ENCODE data around the gene CCNT2.

GRCh38 chr2:134985061-134985460 is 66.4 kb downstream of the CCNT2 start:
- TF ChIP-seq, protein P1, sequence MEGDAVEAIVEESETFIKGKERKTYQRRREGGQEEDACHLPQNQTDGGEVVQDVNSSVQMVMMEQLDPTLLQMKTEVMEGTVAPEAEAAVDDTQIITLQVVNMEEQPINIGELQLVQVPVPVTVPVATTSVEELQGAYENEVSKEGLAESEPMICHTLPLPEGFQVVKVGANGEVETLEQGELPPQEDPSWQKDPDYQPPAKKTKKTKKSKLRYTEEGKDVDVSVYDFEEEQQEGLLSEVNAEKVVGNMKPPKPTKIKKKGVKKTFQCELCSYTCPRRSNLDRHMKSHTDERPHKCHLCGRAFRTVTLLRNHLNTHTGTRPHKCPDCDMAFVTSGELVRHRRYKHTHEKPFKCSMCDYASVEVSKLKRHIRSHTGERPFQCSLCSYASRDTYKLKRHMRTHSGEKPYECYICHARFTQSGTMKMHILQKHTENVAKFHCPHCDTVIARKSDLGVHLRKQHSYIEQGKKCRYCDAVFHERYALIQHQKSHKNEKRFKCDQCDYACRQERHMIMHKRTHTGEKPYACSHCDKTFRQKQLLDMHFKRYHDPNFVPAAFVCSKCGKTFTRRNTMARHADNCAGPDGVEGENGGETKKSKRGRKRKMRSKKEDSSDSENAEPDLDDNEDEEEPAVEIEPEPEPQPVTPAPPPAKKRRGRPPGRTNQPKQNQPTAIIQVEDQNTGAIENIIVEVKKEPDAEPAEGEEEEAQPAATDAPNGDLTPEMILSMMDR (IDR thresholded peaks at IDR 0.05): no peak
- TF ChIP-seq POLR2A (IDR thresholded peaks at IDR 0.05): no peak

Data from uterus (tissue), 2 donors.